K562 (cell line): ENCODE data around the gene KCNE1. TPM values are rescaled to one million over a fixed set of nuclear protein-coding genes. Genes with fewer than 3 reads are reported as not detected.

Source experiments
- POLR2H ChIP-seq: IDR thresholded peaks from 2 replicates; pipeline ENCODE4 v1.6.1; 2016; ENCODE audit warnings: missing genetic modification characterization, low read depth, mild to moderate bottlenecking, control low read depth, missing compliant biosample characterization, moderate library complexity
- PRDM10 ChIP-seq: fragments of 450-650 bp; IDR thresholded peaks from 2 replicates; pipeline ENCODE4 v1.6.1; 2018; ENCODE audit not compliant: partially characterized antibody
- ZBTB33 ChIP-seq: sonication (generic); formaldehyde crosslinking; IDR thresholded peaks from 2 replicates; pipeline ENCODE4 v1.8.1; 2023; ENCODE audit warnings: mild to moderate bottlenecking, missing genetic modification reagents
- polyA plus RNA-seq, 8 experiments: library from polyadenylated mRNA; depleted of rRNA in 4 of 8; stranded (reverse) in 5 of 8; unstranded in 3 of 8; fragments of >200 nt; fragmentation: Nextera tagmentation in 2 of 8; fragmentation: Illumina TruSeq in 1 of 8; extraction: Ambion mirVana in 2 of 8; extraction: Trizol in 1 of 8; gene quantifications; 2 replicates each; pipeline versions ENCODE4 v1.2.1 to v1.2.3, GENCODE V29; 2011 to 2014; ENCODE audit warnings: inconsistent platforms in 1 of 8, missing spikeins in 1 of 8
- total RNA-seq, 7 experiments: library from RNA; depleted of rRNA in 6 of 7; stranded (reverse); fragments of >200 nt in 6 of 7; fragmentation: Illumina TruSeq in 2 of 7; extraction: Trizol in 2 of 7; gene quantifications; 2 replicates each; pipeline versions ENCODE4 v1.2.1 to v1.2.3, GENCODE V29; 2011 to 2021; ENCODE audit warnings: low replicate concordance in 1 of 7
- TF ChIP-seq, protein P1 (sequence below), 3 experiments: IDR thresholded peaks in 2 of 3; conservative IDR thresholded peaks in 1 of 3; 2 replicates each; pipeline ENCODE4 v1.5.1; 2011 to 2012; ENCODE audit warnings: low read length in 3 of 3, mild to moderate bottlenecking in 3 of 3, control low read depth in 2 of 3, improper control_type of control experiment in 1 of 3, inconsistent platforms in 1 of 3, low read depth in 1 of 3, mixed read lengths in 1 of 3, moderate library complexity in 1 of 3; ENCODE audit not compliant: insufficient read depth in 2 of 3

Gene KCNE1
- total and polyA plus RNA-seq, 9 of the 15 experiments (the other 6 are each of a cell fraction or from before 2014, with no cell fraction given): 0.05 to 0.22 (median 0.11) TPM; not detected in 3

DNA sequence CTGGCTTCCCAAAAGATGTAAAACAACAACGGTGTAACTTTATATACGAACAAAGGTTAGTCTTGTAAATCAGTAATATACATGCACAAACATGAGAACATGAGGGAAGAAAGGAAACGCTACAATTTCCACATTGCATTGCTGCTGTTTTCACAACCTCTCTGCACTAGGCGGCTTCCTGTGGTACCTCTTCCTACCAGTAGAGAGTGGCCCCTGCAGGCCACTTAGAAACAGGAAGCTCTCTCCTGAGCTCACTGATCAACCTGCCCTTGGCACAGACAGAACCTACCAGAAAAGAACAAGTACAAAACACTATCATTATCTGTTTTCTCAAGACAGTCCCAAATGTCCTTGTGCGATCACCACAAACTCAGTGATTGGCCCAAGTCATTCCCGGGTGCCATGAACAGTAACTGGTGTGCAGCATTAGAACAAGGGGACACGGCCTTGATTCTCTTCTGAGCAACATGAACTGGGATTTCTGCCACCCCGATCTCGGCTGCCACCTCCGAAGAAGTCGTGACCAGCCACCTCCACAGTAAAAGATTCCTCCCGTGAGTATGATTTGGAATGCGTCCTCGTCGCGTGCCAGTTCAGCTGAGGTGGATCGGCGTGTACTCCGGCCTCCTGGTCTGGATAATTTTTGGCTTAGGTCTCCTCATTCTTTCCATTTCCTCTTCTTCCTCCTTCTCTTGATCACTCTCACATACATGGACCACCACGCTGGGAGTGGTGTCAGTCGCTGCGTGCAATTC, 5.7 kb upstream of the KCNE1 start (continued):
- TF ChIP-seq, protein P1, sequence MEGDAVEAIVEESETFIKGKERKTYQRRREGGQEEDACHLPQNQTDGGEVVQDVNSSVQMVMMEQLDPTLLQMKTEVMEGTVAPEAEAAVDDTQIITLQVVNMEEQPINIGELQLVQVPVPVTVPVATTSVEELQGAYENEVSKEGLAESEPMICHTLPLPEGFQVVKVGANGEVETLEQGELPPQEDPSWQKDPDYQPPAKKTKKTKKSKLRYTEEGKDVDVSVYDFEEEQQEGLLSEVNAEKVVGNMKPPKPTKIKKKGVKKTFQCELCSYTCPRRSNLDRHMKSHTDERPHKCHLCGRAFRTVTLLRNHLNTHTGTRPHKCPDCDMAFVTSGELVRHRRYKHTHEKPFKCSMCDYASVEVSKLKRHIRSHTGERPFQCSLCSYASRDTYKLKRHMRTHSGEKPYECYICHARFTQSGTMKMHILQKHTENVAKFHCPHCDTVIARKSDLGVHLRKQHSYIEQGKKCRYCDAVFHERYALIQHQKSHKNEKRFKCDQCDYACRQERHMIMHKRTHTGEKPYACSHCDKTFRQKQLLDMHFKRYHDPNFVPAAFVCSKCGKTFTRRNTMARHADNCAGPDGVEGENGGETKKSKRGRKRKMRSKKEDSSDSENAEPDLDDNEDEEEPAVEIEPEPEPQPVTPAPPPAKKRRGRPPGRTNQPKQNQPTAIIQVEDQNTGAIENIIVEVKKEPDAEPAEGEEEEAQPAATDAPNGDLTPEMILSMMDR (IDR thresholded peaks at IDR 0.05 in 2 of 3, conservative IDR thresholded peaks at IDR 0.05 in 1 of 3; ENCODE audit: insufficient read depth in 2 of 3, low read depth in 1 of 3, low read length in 3 of 3): peak; percentile 39 to 78 (median 56); a peak in 4 of 6 replicates
- TF ChIP-seq ZBTB33 (peak; percentile 75), POLR2H (tag) (no peak), PRDM10 (no peak)
